ENCODE results near the gene WDFY3.

WDFY3 gene

GRCh38 chr4:84786478-84786877 lies 180.0 kb downstream of the WDFY3 start:
- no peak for DNase-seq

GRCh38 chr4:84782517-84782916 lies 184.0 kb downstream of the WDFY3 start:
- DNase-seq, result no peak

- no peak for DNase-seq
Measured at GRCh38 chr4:84780719-84781118, 185.8 kb downstream of the WDFY3 start.

GRCh38 chr4:84778041-84778440 lies 188.4 kb downstream of the WDFY3 start:
- DNase-seq, result no peak

- no peak for DNase-seq
Measured at GRCh38 chr4:84767168-84767567, 199.3 kb downstream of the WDFY3 start.

- DNase-seq, result no peak
Measured at GRCh38 chr4:84753321-84753972, 213.0 kb downstream of the WDFY3 start.

GRCh38 chr4:84751707-84752106 lies 214.8 kb downstream of the WDFY3 start:
- DNase-seq, result no peak

GRCh38 chr4:84750960-84751283 lies 215.6 kb downstream of the WDFY3 start:
- DNase-seq, result no peak

GRCh38 chr4:84750260-84750959 lies 216.1 kb downstream of the WDFY3 start:
- no peak for DNase-seq

- no peak for DNase-seq
Measured at GRCh38 chr4:84740057-84740456, 226.4 kb downstream of the WDFY3 start.

GRCh38 chr4:84738622-84739021 lies 227.9 kb downstream of the WDFY3 start:
- DNase-seq, result no peak

GRCh38 chr4:84737656-84738055 lies 228.8 kb downstream of the WDFY3 start:
- DNase-seq, result no peak

- DNase-seq, result no peak
Measured at GRCh38 chr4:84734037-84734436, 232.5 kb downstream of the WDFY3 start.

GRCh38 chr4:84733343-84734033 lies 233.0 kb downstream of the WDFY3 start:
- no peak for DNase-seq

- DNase-seq, result no peak
Measured at GRCh38 chr4:84730375-84730774, 236.1 kb downstream of the WDFY3 start.

GRCh38 chr4:84727491-84727890 lies 239.0 kb downstream of the WDFY3 start:
- DNase-seq, result no peak

- DNase-seq, result no peak
Measured at GRCh38 chr4:84726356-84726755, 240.1 kb downstream of the WDFY3 start.

GRCh38 chr4:84722720-84723119 lies 243.8 kb downstream of the WDFY3 start:
- DNase-seq, result no peak

GRCh38 chr4:84719115-84719514 lies 247.4 kb downstream of the WDFY3 start:
- no peak for DNase-seq

- DNase-seq, result no peak
Measured at GRCh38 chr4:84718699-84719098, 247.8 kb downstream of the WDFY3 start.

GRCh38 chr4:84710548-84710947 lies 255.9 kb downstream of the WDFY3 start:
- DNase-seq, result no peak

- DNase-seq, result no peak
Measured at GRCh38 chr4:84708406-84709135, 257.9 kb downstream of the WDFY3 start.

- DNase-seq, result no peak
Measured at GRCh38 chr4:84706286-84706685, 260.2 kb downstream of the WDFY3 start.
